Testis (tissue), 2 donors: ENCODE measurements around the gene SAT2.

Experiments used
- POLR2A ChIP-seq: fragments of 450-650 bp; IDR thresholded peaks from one replicate; pipeline ENCODE4 v1.6.1; 2017; ENCODE audit warnings: antibody characterized with exemption, mild to moderate bottlenecking, moderate library complexity
- TF ChIP-seq, protein P1 (sequence below), 3 experiments: fragments of 450-650 bp in 2 of 3; fragments of 200-600 bp in 1 of 3; sonication (generic) in 1 of 3; IDR thresholded peaks; one replicate each; pipeline ENCODE4 v1.5.1; 2016 to 2019; ENCODE audit warnings: antibody characterized with exemption in 3 of 3, mild to moderate bottlenecking in 2 of 3, moderate library complexity in 1 of 3

DNA sequence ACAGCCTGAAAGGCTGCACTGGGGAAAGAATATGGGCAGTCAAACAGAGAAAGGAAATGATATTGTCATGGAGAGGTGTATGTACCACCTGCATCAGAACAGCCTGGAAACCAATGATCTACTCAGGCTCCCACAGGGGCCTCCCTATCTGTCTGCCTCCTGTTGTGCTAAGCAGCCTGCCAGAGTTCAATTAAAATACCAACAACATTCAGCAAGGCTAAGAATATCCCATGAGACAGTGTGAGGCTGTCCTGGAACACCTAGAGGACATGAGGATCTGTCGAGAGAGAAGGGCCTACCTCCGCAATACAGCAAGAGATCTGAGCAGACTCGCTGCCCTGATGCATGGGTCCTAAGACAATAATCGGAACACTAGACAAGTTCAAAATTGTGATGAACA, 21.3 kb downstream of the SAT2 start:
- TF ChIP-seq, protein P1, sequence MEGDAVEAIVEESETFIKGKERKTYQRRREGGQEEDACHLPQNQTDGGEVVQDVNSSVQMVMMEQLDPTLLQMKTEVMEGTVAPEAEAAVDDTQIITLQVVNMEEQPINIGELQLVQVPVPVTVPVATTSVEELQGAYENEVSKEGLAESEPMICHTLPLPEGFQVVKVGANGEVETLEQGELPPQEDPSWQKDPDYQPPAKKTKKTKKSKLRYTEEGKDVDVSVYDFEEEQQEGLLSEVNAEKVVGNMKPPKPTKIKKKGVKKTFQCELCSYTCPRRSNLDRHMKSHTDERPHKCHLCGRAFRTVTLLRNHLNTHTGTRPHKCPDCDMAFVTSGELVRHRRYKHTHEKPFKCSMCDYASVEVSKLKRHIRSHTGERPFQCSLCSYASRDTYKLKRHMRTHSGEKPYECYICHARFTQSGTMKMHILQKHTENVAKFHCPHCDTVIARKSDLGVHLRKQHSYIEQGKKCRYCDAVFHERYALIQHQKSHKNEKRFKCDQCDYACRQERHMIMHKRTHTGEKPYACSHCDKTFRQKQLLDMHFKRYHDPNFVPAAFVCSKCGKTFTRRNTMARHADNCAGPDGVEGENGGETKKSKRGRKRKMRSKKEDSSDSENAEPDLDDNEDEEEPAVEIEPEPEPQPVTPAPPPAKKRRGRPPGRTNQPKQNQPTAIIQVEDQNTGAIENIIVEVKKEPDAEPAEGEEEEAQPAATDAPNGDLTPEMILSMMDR (IDR thresholded peaks at IDR 0.05) = no peak
- TF ChIP-seq POLR2A = no peak
